ENCODE measurements around the gene CACNA1C. TPM values are rescaled to one million over a fixed set of nuclear protein-coding genes. Genes with fewer than 3 reads are reported as not detected.

CACNA1C gene
- total and polyA plus RNA-seq, 2 donors from 2014 or later = 1.6 to 17.4 TPM

GRCh38 chr12:2353281-2353680 is 300.5 kb downstream of the CACNA1C start:
- no peak for TF ChIP-seq CTCF (IDR thresholded peaks at IDR 0.05; ENCODE audit: borderline replicate concordance, extremely low read depth, insufficient read depth)
- FAIRE-seq (no peak), DNase-seq (no peak)
- Histone ChIP-seq H3K9ac (ENCODE audit: low read length in 3 of 3) (no peak overlapping the region), H3K36me3 (ENCODE audit: control insufficient read depth in 2 of 3, insufficient read depth in 3 of 3, low read length in 3 of 3) (no peaks in the 10 kb centered on the region), H3K27me3 (ENCODE audit: control insufficient read depth, insufficient read depth, low read length) (no peaks in the 10 kb centered on the region), H3K4me3 (ENCODE audit: low read length in 3 of 3) (no peak overlapping the region), H3K4me1 (ENCODE audit: control insufficient read depth in 2 of 3, insufficient read depth in 2 of 3, low read depth in 1 of 3, low read length in 3 of 3) (peaks cover 0 to 4% (median 3%) of the 10 kb centered on the region in 3 donors), H3K9me3 (ENCODE audit: control insufficient read depth in 2 of 3, insufficient read depth in 1 of 3, low read length in 3 of 3) (no peaks in the 10 kb centered on the region), H3K27ac (ENCODE audit: low read depth in 2 of 2, low read length in 2 of 2) (no peak overlapping the region)
- intact Hi-C loops (cut with DNase I) = no loop called here

- peaks cover 0 to 6% (median 4%) of the 10 kb centered on the region in 3 donors for H3K4me1 ChIP-seq (ENCODE audit: control insufficient read depth in 2 of 3, insufficient read depth in 2 of 3, low read depth in 1 of 3, low read length in 3 of 3)
- intact Hi-C loops (cut with DNase I) = no loop called here
- no peaks in the 10 kb centered on the region for H3K36me3 ChIP-seq (ENCODE audit: control insufficient read depth in 2 of 3, insufficient read depth in 3 of 3, low read length in 3 of 3)
- no peak for FAIRE-seq
- H3K27ac ChIP-seq (ENCODE audit: low read depth in 2 of 2, low read length in 2 of 2) = no peak overlapping the region
- TF ChIP-seq CTCF (IDR thresholded peaks at IDR 0.05; ENCODE audit: borderline replicate concordance, extremely low read depth, insufficient read depth) = no peak
- H3K9me3 ChIP-seq (ENCODE audit: control insufficient read depth in 2 of 3, insufficient read depth in 1 of 3, low read length in 3 of 3) = no peaks in the 10 kb centered on the region
- H3K27me3 ChIP-seq (ENCODE audit: control insufficient read depth, insufficient read depth, low read length) = no peaks in the 10 kb centered on the region
- no peak overlapping the region for H3K9ac ChIP-seq (ENCODE audit: low read length in 3 of 3)
- no peak for DNase-seq
- no peak overlapping the region for H3K4me3 ChIP-seq (ENCODE audit: low read length in 3 of 3)
These were observed 300.9 kb downstream of the CACNA1C start for GRCh38 chr12:2353691-2354090.

GRCh38 chr12:2354151-2354991 is 301.6 kb downstream of the CACNA1C start:
- no peak for TF ChIP-seq CTCF (IDR thresholded peaks at IDR 0.05; ENCODE audit: borderline replicate concordance, extremely low read depth, insufficient read depth)
- no peaks in the 10 kb centered on the region for H3K36me3 ChIP-seq (ENCODE audit: control insufficient read depth in 2 of 3, insufficient read depth in 3 of 3, low read length in 3 of 3)
- peaks cover 0 to 8% (median 4%) of the 10 kb centered on the region in 3 donors for H3K4me1 ChIP-seq (ENCODE audit: control insufficient read depth in 2 of 3, insufficient read depth in 2 of 3, low read depth in 1 of 3, low read length in 3 of 3)
- H3K27ac ChIP-seq (ENCODE audit: low read depth in 2 of 2, low read length in 2 of 2) = no peak overlapping the region
- H3K4me3 ChIP-seq (ENCODE audit: low read length in 3 of 3) = no peak overlapping the region
- no peak overlapping the region for H3K9ac ChIP-seq (ENCODE audit: low read length in 3 of 3)
- DNase-seq (peak in 4 of 5 donors; percentile 59 to 78 (median 64)), FAIRE-seq (no peak)
- H3K9me3 ChIP-seq (ENCODE audit: control insufficient read depth in 2 of 3, insufficient read depth in 1 of 3, low read length in 3 of 3) = no peaks in the 10 kb centered on the region
- intact Hi-C loops (cut with DNase I) = no loop called here
- H3K27me3 ChIP-seq (ENCODE audit: control insufficient read depth, insufficient read depth, low read length) = no peaks in the 10 kb centered on the region
